OCI-LY7 (cell line): ENCODE measurements around the gene METTL22. TPM values are rescaled to one million over a fixed set of nuclear protein-coding genes. Genes with fewer than 3 reads are reported as not detected.

Experiments used
- BruUV-seq: library from RNA; stranded (reverse); fragments of 400-500 nt; replicated peaks from 2 replicates; lab custom pipeline; 2021; lab: Mats Ljungman, UMichigan
- CTCF ChIA-PET: fragments of 300-600 bp; sonication (Branson Sonifier 250); formaldehyde crosslinking; loops from one replicate; lab custom pipeline; 2022; ENCODE audit warnings: antibody characterized with exemption; ENCODE audit not compliant: unreplicated experiment; lab: Charles Lee
- POLR2A ChIA-PET: fragments of 300-600 bp; sonication (Branson Sonifier 250); formaldehyde crosslinking; loops from one replicate; lab custom pipeline; 2022; ENCODE audit warnings: antibody characterized with exemption; lab: Charles Lee
- DNase-seq: peaks from one replicate; pipeline ENCODE4 v3.0.0-alpha.2; 2015; ENCODE audit warnings: low spot score
- H2AFZ ChIP-seq: fragments of 200-600 bp; sonication (generic), shearing (Covaris generic); 2 replicates; pipeline ENCODE4 v1.6.1; 2014; ENCODE audit warnings: mild to moderate bottlenecking, antibody characterized with exemption, low read length, moderate library complexity
- H3K27ac ChIP-seq: fragments of 200-600 bp; sonication (generic); 2 replicates; pipeline ENCODE4 v1.5.1; 2014; ENCODE audit warnings: mixed run types, low read depth, mild to moderate bottlenecking, moderate library complexity, low read length, inconsistent platforms; ENCODE audit not compliant: poor library complexity, severe bottlenecking
- H3K36me3 ChIP-seq: fragments of 200-600 bp; sonication (generic); 2 replicates; pipeline ENCODE4 v1.6.1; 2014; ENCODE audit warnings: mild to moderate bottlenecking, antibody characterized with exemption, low read length, moderate library complexity, mixed read lengths; ENCODE audit not compliant: insufficient read depth
- H3K4me1 ChIP-seq: fragments of 200-600 bp; sonication (generic); 2 replicates; pipeline ENCODE4 v1.5.1; 2014; ENCODE audit warnings: mild to moderate bottlenecking, low read length; ENCODE audit not compliant: insufficient read depth, poor library complexity, severe bottlenecking
- H3K4me2 ChIP-seq: fragments of 200-600 bp; sonication (generic); 2 replicates; pipeline ENCODE4 v1.6.1; 2014; ENCODE audit warnings: mild to moderate bottlenecking, low read length
- H3K4me3 ChIP-seq: fragments of 200-600 bp; sonication (generic); 2 replicates; pipeline ENCODE4 v1.5.1; 2014; ENCODE audit warnings: mild to moderate bottlenecking, low read depth, low read length; ENCODE audit not compliant: poor library complexity, severe bottlenecking
- H3K79me2 ChIP-seq: fragments of 200-600 bp; sonication (generic); 2 replicates; pipeline ENCODE4 v1.6.1; 2016; ENCODE audit warnings: low read depth, mild to moderate bottlenecking, low read length, moderate library complexity, mixed read lengths; ENCODE audit not compliant: insufficient read depth
- H3K9me2 ChIP-seq: fragments of 200-600 bp; sonication (generic); 2 replicates; pipeline ENCODE4 v1.6.1; 2016; ENCODE audit warnings: mild to moderate bottlenecking, low read length, mixed read lengths; ENCODE audit not compliant: insufficient read depth
- H3K9me3 ChIP-seq: fragments of 200-600 bp; sonication (generic); 2 replicates; pipeline ENCODE4 v1.6.1; 2014; ENCODE audit warnings: mild to moderate bottlenecking, mixed run types, low read length, mixed read lengths
- H4K20me1 ChIP-seq: fragments of 200-600 bp; sonication (generic); 2 replicates; pipeline ENCODE4 v1.6.1; 2014; ENCODE audit warnings: mild to moderate bottlenecking, antibody characterized with exemption, low read length, moderate library complexity, mixed read lengths; ENCODE audit not compliant: insufficient read depth
- CTCF ChIP-seq: fragments of 200-600 bp; sonication (generic); conservative IDR thresholded peaks from 2 replicates; pipeline ENCODE4 v1.5.1; 2014; ENCODE audit warnings: mild to moderate bottlenecking, antibody characterized with exemption, low read length, moderate library complexity, mixed read lengths
- EZH2phosphoT487 ChIP-seq: fragments of 200-600 bp; sonication (generic); IDR thresholded peaks from 2 replicates; pipeline ENCODE4 v1.6.1; 2018; ENCODE audit warnings: low read depth, borderline replicate concordance, mild to moderate bottlenecking, mixed run types, antibody characterized with exemption, low read length, moderate library complexity, mixed read lengths
- intact Hi-C: fragments of 100-400 bp; cut with micrococcal nuclease; formaldehyde crosslinking; loops from one replicate; pipeline ENCODE4 v1.10.0; 2022; ENCODE audit not compliant: unreplicated experiment
- total RNA-seq, 2 experiments: library from RNA; depleted of rRNA in 1 of 2; stranded (reverse); fragments of >200 nt in 1 of 2; shearing (Covaris generic) in 1 of 2; gene quantifications; 2 replicates each; pipeline ENCODE4 v1.2.3, GENCODE V29; 2014 to 2022

METTL22 gene
- total RNA-seq, 2 experiments from 2014 or later = 22.4 to 55.0 TPM

GRCh38 chr16:8641671-8642070 lies 20.2 kb downstream of the METTL22 start:
- TF ChIP-seq CTCF (no peak), EZH2phosphoT487 (no peak)
- no peak for DNase-seq
- no peak overlapping the region for H3K27ac ChIP-seq
- no peak overlapping the region for H3K4me3 ChIP-seq
- no peaks in the 10 kb centered on the region for H4K20me1 ChIP-seq
- H3K4me1 ChIP-seq = no peaks in the 10 kb centered on the region
- peaks cover 83% of the 10 kb centered on the region for H3K36me3 ChIP-seq
- ChIA-PET POLR2A (no interaction called here), CTCF (no interaction called here)
- intact Hi-C loops = no loop called here
- BruUV-seq = no TSS peak
- no peaks in the 10 kb centered on the region for H3K9me3 ChIP-seq
- H3K79me2 ChIP-seq = no peaks in the 10 kb centered on the region
- H3K4me2 ChIP-seq = no peak overlapping the region
- H2AFZ ChIP-seq = no peak overlapping the region
- no peaks in the 10 kb centered on the region for H3K9me2 ChIP-seq

DNA sequence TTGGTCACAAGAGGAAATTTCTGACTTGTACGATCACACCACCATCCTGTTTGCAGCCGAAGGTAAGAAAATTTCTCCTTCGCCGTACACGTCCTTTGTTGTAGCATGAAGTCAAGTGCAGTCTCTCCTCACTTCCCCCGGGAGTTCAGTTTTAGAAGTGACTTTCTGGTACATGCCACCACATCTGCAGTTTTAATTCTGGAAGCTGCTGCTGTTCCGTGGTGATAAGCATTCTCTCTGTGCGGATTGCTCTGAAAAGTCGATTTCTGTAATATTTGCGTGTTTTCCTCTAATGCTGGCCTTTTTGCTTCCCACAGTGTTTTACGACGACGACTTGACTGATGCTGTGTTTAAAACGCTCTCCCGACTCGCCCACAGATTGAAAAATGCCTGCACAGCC lies 20.6 kb downstream of the METTL22 start:
- no peaks in the 10 kb centered on the region for H3K9me3 ChIP-seq
- no peak overlapping the region for H3K27ac ChIP-seq
- H3K4me1 ChIP-seq = no peaks in the 10 kb centered on the region
- TF ChIP-seq EZH2phosphoT487 (no peak), CTCF (no peak)
- intact Hi-C loops = no loop called here
- DNase-seq = no peak
- no peaks in the 10 kb centered on the region for H3K9me2 ChIP-seq
- H3K36me3 ChIP-seq = peaks cover 83% of the 10 kb centered on the region
- no peak overlapping the region for H2AFZ ChIP-seq
- no peak overlapping the region for H3K4me3 ChIP-seq
- POLR2A ChIA-PET = no interaction called here
- no TSS peak for BruUV-seq
- CTCF ChIA-PET = no interaction called here
- no peaks in the 10 kb centered on the region for H4K20me1 ChIP-seq
- H3K4me2 ChIP-seq = no peak overlapping the region
- H3K79me2 ChIP-seq = no peaks in the 10 kb centered on the region

GRCh38 chr16:8644211-8645140 lies 23.0 kb downstream of the METTL22 start:
- ChIA-PET POLR2A (interaction anchor here (0.5 kb wide), 1 partner anchor 16 kb away, joined by 3 read pairs; no protein-coding TSS in a partner anchor), CTCF (no interaction called here)
- no peak overlapping the region for H3K4me2 ChIP-seq
- no peak for DNase-seq
- no peaks in the 10 kb centered on the region for H4K20me1 ChIP-seq
- H3K27ac ChIP-seq = no peak overlapping the region
- H3K36me3 ChIP-seq = peaks cover 77% of the 10 kb centered on the region
- BruUV-seq = no TSS peak
- H3K9me2 ChIP-seq = no peaks in the 10 kb centered on the region
- no peak overlapping the region for H3K4me3 ChIP-seq
- TF ChIP-seq CTCF (no peak), EZH2phosphoT487 (no peak)
- no peak overlapping the region for H2AFZ ChIP-seq
- intact Hi-C loops = no loop called here
- H3K4me1 ChIP-seq = no peaks in the 10 kb centered on the region
- H3K9me3 ChIP-seq = no peaks in the 10 kb centered on the region
- no peaks in the 10 kb centered on the region for H3K79me2 ChIP-seq
